AG04450 (cell line): ENCODE measurements around the gene ING4. TPM values are rescaled to one million over a fixed set of nuclear protein-coding genes. Genes with fewer than 3 reads are reported as not detected.

ENCODE experiments used
- CTCF ChIA-PET: fragments of 300-600, 350-600 bp; formaldehyde crosslinking; extraction: SDS; loops from one replicate; lab custom pipeline; 2022; ENCODE audit warnings: antibody characterized with exemption, inconsistent platforms; lab: Charles Lee
- POLR2A ChIA-PET: fragments of 350-600 bp; formaldehyde crosslinking; extraction: SDS; loops from one replicate; lab custom pipeline; 2021; ENCODE audit warnings: antibody characterized with exemption, inconsistent platforms; lab: Yijun Ruan, JAX
- DNase-seq: peaks from one replicate; pipeline ENCODE4 v3.0.0-alpha.2; 2011; ENCODE audit warnings: low read depth, low spot score
- H3K27ac ChIP-seq: one replicate; pipeline ENCODE4 v1.5.1; 2012; ENCODE audit warnings: low read depth, low read length, control low read depth
- H3K27me3 ChIP-seq: one replicate; pipeline ENCODE4 v1.6.0; 2012; ENCODE audit warnings: low read length; ENCODE audit not compliant: control insufficient read depth, insufficient read depth
- H3K4me3 ChIP-seq: 2 replicates; pipeline ENCODE4 v1.5.1; 2011; ENCODE audit warnings: mild to moderate bottlenecking, low read depth, low read length, control low read depth
- H3K9me3 ChIP-seq: 2 replicates; pipeline ENCODE4 v1.5.1; 2012; ENCODE audit warnings: low read length; ENCODE audit not compliant: control insufficient read depth, insufficient read depth
- CTCF ChIP-seq: IDR thresholded peaks from 2 replicates; pipeline ENCODE4 v1.5.1; 2011; ENCODE audit warnings: low read depth, low read length, control low read depth, inconsistent platforms
- polyA plus RNA-seq: library from polyadenylated mRNA; depleted of rRNA; stranded (reverse); fragments of >200 nt; gene quantifications from 2 replicates; pipeline ENCODE4 v1.2.3, GENCODE V29; 2011

ING4 gene
- polyA plus RNA-seq, 1 experiment: 66.6 TPM

- DNase-seq: no peak
- no peak overlapping the region for H3K4me3 ChIP-seq
- ChIA-PET POLR2A (no interaction called here), CTCF (no interaction called here)
- peaks cover 27% of the 10 kb centered on the region for H3K27me3 ChIP-seq
- no peak for TF ChIP-seq CTCF
- no peak overlapping the region for H3K27ac ChIP-seq
- peaks cover 22% of the 10 kb centered on the region for H3K9me3 ChIP-seq
These were observed 22.4 kb downstream of the ING4 start for GRCh38 chr12:6640497-6640896.

- ChIA-PET POLR2A (no interaction called here), CTCF (interaction anchor here (0.6 kb wide), 1 partner anchor 62 kb away, joined by 5 read pairs; no protein-coding TSS in a partner anchor)
- Histone ChIP-seq H3K4me3 (no peak overlapping the region), H3K27ac (no peak overlapping the region), H3K27me3 (peaks cover 27% of the 10 kb centered on the region), H3K9me3 (peaks cover 15% of the 10 kb centered on the region)
- TF ChIP-seq CTCF: no peak
- no peak for DNase-seq
These were observed 23.6 kb downstream of the ING4 start for GRCh38 chr12:6639151-6639801.

- ChIA-PET CTCF (no interaction called here), POLR2A (no interaction called here)
- no peak for TF ChIP-seq CTCF
These were observed 24.6 kb downstream of the ING4 start for GRCh38 chr12:6638305-6638704.

GRCh38 chr12:6635856-6636531, 26.9 kb downstream of the ING4 start, which contains the start of gene LPAR5:
Gene LPAR5 (minus strand): TSS chr12:6635959. CDS start chr12:6621248, 14,711 bp downstream.
- Histone ChIP-seq H3K9me3 (no peaks in the 10 kb centered on the region; the same call in none of the 2 replicates), H3K27me3 (peaks cover 11% of the 10 kb centered on the region), H3K4me3 (no peak within 1 kb of the TSS), H3K27ac (no peak within 1 kb of the TSS)
- TF ChIP-seq CTCF: no peak
- ChIA-PET POLR2A (no interaction called here), CTCF (interaction anchor here (1.2 kb wide), 1 partner anchor 48 kb away, joined by 3 read pairs; no protein-coding TSS in a partner anchor)
- no peak for DNase-seq

More at GRCh38 chr12:6638305-6638704, 24.6 kb downstream of the ING4 start:
- Histone ChIP-seq H3K27me3 (peaks cover 25% of the 10 kb centered on the region), H3K9me3 (peaks cover 5% of the 10 kb centered on the region), H3K4me3 (no peak overlapping the region), H3K27ac (no peak overlapping the region)
- no peak for DNase-seq

GRCh38 chr12:6635375-6635855, 27.5 kb downstream of the ING4 start:
- no peak overlapping the region for H3K4me3 ChIP-seq
- no peak for DNase-seq
- H3K9me3 ChIP-seq: no peaks in the 10 kb centered on the region; the same call in 1 of the 2 replicates
- CTCF ChIA-PET: interaction anchor here (1.2 kb wide), 1 partner anchor 49 kb away, joined by 3 read pairs; no protein-coding TSS in a partner anchor
- no peak overlapping the region for H3K27ac ChIP-seq
- H3K27me3 ChIP-seq: peaks cover 8% of the 10 kb centered on the region
- POLR2A ChIA-PET: no interaction called here
- no peak for TF ChIP-seq CTCF
